ENCODE measurements around the gene SPRR5. TPM values are rescaled to one million over a fixed set of nuclear protein-coding genes. Genes with fewer than 3 reads are reported as not detected.

Gene SPRR5
- total RNA-seq, 1 experiment from 2014 or later = not detected

DNA sequence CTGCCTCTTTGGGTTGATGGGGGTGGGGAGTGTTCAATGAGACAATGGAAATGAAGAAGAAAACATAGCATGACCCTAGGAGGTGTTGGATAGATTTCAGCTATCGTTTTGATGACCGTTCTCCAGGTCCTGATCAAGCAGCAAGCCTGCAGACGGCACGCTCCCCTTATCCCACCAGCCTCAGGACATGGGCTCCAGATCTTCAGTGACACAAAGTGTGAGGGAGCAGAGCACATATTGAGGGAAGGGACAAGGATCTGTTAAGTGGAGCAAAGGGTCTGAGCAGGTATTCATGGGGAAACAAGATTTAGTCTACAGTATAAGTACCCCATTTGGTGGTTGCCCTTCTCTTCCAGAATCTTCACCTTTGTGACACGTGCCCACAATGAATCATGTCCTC lies 4.7 kb downstream of the SPRR5 start:
- ChIA-PET POLR2A (ENCODE audit: unreplicated experiment) (no interaction called here), CTCF (no interaction called here)

DNA sequence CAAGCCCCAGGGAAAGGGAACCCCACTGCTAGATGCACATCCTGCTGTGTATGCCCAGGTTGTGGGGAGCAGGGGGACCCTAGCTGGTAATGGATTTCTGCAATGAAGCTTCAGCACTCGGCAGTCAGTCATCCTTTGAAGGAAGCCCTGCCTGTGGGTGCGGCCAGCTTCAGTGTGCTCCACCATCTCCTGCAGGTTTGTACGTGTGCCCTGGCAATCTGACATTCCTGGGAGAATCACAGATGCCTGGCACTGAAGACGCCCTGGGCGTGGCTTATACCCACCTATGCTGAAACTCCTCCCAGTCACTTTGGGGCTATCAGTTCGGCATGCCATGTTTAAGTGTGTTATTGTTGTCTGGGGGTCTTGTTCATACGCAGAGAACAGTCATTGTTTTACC lies 6.8 kb downstream of the SPRR5 start:
- ChIA-PET CTCF (interaction anchor here (0.6 kb wide), 1 partner anchor 26 kb away, joined by 3 read pairs; no protein-coding TSS in a partner anchor), POLR2A (ENCODE audit: unreplicated experiment) (no interaction called here)
- no TSS peak for BruUV-seq (replicated peaks)
- Histone ChIP-seq H3K4me1 (replicated peaks; ENCODE audit: insufficient read depth) (peaks cover 35% of the 10 kb centered on the region), H3K9me2 (ENCODE audit: insufficient read depth) (no peaks in the 10 kb centered on the region), H3K79me2 (ENCODE audit: low read depth) (no peaks in the 10 kb centered on the region), H2AFZ (no peak overlapping the region), H3K27ac (peak overlapping the region; percentile 67), H3K36me3 (ENCODE audit: low read depth) (no peaks in the 10 kb centered on the region), H3K9me3 (ENCODE audit: insufficient read depth, low read depth) (no peaks in the 10 kb centered on the region), H4K20me1 (ENCODE audit: insufficient read depth) (no peaks in the 10 kb centered on the region), H3F3A (ENCODE audit: insufficient read depth, low read depth) (peaks cover 15% of the 10 kb centered on the region), H3K4me2 (peak overlapping the region; percentile 57), H3K27me3 (ENCODE audit: insufficient read depth, low read depth) (no peaks in the 10 kb centered on the region), H3K4me3 (no peak overlapping the region)
- peak in 1 of 2 experiments; percentile 59 for DNase-seq
- intact Hi-C loops (cut with micrococcal nuclease; ENCODE audit: unreplicated experiment) = loop anchor here (1.0 to 5.0 kb wide), 2 partner anchors 47 to 79 kb away; partner anchors contain the start of gene SPRR1B
- TF ChIP-seq, protein P1, sequence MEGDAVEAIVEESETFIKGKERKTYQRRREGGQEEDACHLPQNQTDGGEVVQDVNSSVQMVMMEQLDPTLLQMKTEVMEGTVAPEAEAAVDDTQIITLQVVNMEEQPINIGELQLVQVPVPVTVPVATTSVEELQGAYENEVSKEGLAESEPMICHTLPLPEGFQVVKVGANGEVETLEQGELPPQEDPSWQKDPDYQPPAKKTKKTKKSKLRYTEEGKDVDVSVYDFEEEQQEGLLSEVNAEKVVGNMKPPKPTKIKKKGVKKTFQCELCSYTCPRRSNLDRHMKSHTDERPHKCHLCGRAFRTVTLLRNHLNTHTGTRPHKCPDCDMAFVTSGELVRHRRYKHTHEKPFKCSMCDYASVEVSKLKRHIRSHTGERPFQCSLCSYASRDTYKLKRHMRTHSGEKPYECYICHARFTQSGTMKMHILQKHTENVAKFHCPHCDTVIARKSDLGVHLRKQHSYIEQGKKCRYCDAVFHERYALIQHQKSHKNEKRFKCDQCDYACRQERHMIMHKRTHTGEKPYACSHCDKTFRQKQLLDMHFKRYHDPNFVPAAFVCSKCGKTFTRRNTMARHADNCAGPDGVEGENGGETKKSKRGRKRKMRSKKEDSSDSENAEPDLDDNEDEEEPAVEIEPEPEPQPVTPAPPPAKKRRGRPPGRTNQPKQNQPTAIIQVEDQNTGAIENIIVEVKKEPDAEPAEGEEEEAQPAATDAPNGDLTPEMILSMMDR (conservative IDR thresholded peaks at IDR 0.05) = no peak
- TF ChIP-seq EZH2 (IDR thresholded peaks at IDR 0.05; ENCODE audit: low read depth) = no peak

More for the DNA sequence above, 4.7 kb downstream of the SPRR5 start:
- Histone ChIP-seq H4K20me1 (ENCODE audit: insufficient read depth) (no peaks in the 10 kb centered on the region), H3F3A (ENCODE audit: insufficient read depth, low read depth) (peaks cover 15% of the 10 kb centered on the region), H3K9me3 (ENCODE audit: insufficient read depth, low read depth) (no peaks in the 10 kb centered on the region), H3K4me1 (replicated peaks; ENCODE audit: insufficient read depth) (peaks cover 35% of the 10 kb centered on the region), H2AFZ (no peak overlapping the region), H3K79me2 (ENCODE audit: low read depth) (no peaks in the 10 kb centered on the region), H3K27me3 (ENCODE audit: insufficient read depth, low read depth) (no peaks in the 10 kb centered on the region), H3K36me3 (ENCODE audit: low read depth) (no peaks in the 10 kb centered on the region), H3K27ac (no peak overlapping the region), H3K4me2 (no peak overlapping the region), H3K9me2 (ENCODE audit: insufficient read depth) (no peaks in the 10 kb centered on the region), H3K4me3 (no peak overlapping the region)
- intact Hi-C loops (cut with micrococcal nuclease; ENCODE audit: unreplicated experiment) = loop anchor here (5.0 kb wide), 1 partner anchor 81 kb away; the partner anchor contains the start of gene SPRR1B
- no TSS peak for BruUV-seq (replicated peaks)
- no peak for TF ChIP-seq EZH2 (IDR thresholded peaks at IDR 0.05; ENCODE audit: low read depth)
- TF ChIP-seq, protein P1 (conservative IDR thresholded peaks at IDR 0.05) = no peak
- no peak for DNase-seq

- TF ChIP-seq, protein P1 (conservative IDR thresholded peaks at IDR 0.05) = no peak
- no peak for TF ChIP-seq EZH2 (IDR thresholded peaks at IDR 0.05; ENCODE audit: low read depth)
- Histone ChIP-seq H3K4me2 (peak overlapping the region; percentile 57), H3K36me3 (ENCODE audit: low read depth) (no peaks in the 10 kb centered on the region), H3K9me3 (ENCODE audit: insufficient read depth, low read depth) (no peaks in the 10 kb centered on the region), H3K9me2 (ENCODE audit: insufficient read depth) (no peaks in the 10 kb centered on the region), H3K27ac (peak overlapping the region; percentile 67), H2AFZ (no peak overlapping the region), H3K4me1 (replicated peaks; ENCODE audit: insufficient read depth) (peaks cover 35% of the 10 kb centered on the region), H3K4me3 (0 out of 2 replicates have a peak overlapping the region, but pooled peaks have one; percentile 18), H3F3A (ENCODE audit: insufficient read depth, low read depth) (peaks cover 15% of the 10 kb centered on the region), H3K79me2 (ENCODE audit: low read depth) (no peaks in the 10 kb centered on the region), H4K20me1 (ENCODE audit: insufficient read depth) (no peaks in the 10 kb centered on the region), H3K27me3 (ENCODE audit: insufficient read depth, low read depth) (no peaks in the 10 kb centered on the region)
- ChIA-PET POLR2A (ENCODE audit: unreplicated experiment) (interaction anchor here (0.6 to 0.7 kb wide), 2 partner anchors 65 to 891 kb away, joined by 3 to 4 read pairs; no protein-coding TSS in a partner anchor), CTCF (interaction anchor here (0.6 kb wide), 1 partner anchor 27 kb away, joined by 3 read pairs; no protein-coding TSS in a partner anchor)
- peak; percentile 31 to 93 for DNase-seq
- no TSS peak for BruUV-seq (replicated peaks)
- intact Hi-C loops (cut with micrococcal nuclease; ENCODE audit: unreplicated experiment) = loop anchor here (1.0 to 5.0 kb wide), 2 partner anchors 48 to 78 kb away; partner anchors contain the start of gene SPRR1B
These were observed 7.4 kb downstream of the SPRR5 start for GRCh38 chr1:152954436-152954835.
